ENCODE measurements around the gene WDR82.

The WDR82 gene

DNA sequence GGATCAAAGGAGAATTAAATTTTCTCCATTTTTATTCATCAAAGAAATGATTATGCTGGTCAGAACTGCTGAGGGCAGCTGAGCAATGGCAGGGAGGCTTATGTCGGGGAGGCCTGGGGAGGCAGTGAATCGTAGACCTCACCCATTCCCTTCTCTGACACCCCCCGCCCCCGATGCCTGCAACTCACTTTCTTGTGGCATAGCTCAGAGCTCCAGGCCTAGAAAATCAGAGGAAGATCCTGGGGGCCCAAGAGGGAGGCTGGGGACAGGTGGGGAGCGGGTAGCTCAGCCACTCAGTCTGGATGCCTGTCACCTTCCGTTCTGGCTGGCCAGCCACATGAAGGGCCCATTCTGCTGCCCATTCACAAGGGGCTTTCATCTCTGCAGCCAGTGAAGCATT, 36.6 kb upstream of the WDR82 start:
- no peak for DNase-seq (ENCODE audit: low read depth)
- TF ChIP-seq, protein P1, sequence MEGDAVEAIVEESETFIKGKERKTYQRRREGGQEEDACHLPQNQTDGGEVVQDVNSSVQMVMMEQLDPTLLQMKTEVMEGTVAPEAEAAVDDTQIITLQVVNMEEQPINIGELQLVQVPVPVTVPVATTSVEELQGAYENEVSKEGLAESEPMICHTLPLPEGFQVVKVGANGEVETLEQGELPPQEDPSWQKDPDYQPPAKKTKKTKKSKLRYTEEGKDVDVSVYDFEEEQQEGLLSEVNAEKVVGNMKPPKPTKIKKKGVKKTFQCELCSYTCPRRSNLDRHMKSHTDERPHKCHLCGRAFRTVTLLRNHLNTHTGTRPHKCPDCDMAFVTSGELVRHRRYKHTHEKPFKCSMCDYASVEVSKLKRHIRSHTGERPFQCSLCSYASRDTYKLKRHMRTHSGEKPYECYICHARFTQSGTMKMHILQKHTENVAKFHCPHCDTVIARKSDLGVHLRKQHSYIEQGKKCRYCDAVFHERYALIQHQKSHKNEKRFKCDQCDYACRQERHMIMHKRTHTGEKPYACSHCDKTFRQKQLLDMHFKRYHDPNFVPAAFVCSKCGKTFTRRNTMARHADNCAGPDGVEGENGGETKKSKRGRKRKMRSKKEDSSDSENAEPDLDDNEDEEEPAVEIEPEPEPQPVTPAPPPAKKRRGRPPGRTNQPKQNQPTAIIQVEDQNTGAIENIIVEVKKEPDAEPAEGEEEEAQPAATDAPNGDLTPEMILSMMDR (conservative IDR thresholded peaks at IDR 0.05; ENCODE audit: low read depth, low read length), result no peak
- H3K4me3 ChIP-seq (ENCODE audit: low read length), result no peak overlapping the region

DNA sequence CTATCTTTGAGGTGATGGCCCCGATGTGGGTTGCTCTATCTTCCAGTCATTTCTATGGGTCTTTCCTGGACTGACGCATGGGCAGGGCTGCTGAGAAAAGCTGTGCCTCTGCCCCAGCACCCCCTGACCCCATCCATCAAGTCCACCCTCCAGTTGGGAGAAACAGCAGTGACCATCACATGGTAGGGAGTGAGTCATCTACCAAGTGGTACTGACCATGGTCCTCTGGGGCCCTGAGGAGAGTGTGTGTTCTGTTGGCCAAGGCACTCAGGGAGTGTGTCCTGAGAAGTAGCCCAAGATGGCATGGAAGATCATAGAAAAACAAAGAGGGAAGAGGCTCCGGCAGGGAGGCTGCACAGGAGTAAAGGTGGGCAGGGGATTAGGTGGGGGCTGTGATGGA, 36.0 kb upstream of the WDR82 start:
- H3K4me3 ChIP-seq (ENCODE audit: low read length), result no peak overlapping the region
- DNase-seq (ENCODE audit: low read depth), result no peak
- TF ChIP-seq, protein P1 (conservative IDR thresholded peaks at IDR 0.05; ENCODE audit: low read depth, low read length), result no peak

DNA sequence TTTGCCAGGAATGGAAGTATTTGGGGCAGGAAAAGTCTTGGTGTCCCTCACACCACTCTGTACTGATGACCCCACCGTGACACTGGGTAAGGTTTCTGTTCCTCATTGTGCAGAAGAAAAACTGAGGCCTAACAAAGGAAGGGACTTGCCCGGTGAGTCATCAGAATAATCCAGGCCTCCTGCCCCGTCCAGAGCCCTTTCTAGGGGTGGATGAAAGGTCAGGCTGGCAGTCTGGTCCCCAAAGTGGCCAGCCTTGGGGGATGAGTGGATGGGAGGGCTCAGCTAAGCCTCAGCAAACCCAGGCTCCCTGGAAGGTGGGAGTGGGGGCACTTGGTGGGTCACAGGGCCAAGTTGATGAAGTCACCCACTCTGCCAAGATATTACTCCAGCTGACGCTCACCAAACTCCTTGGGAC, 35.3 kb upstream of the WDR82 start:
- peak; percentile 43 for DNase-seq (ENCODE audit: low read depth)
- TF ChIP-seq, protein P1 (conservative IDR thresholded peaks at IDR 0.05; ENCODE audit: low read depth, low read length), result no peak
- H3K4me3 ChIP-seq (ENCODE audit: low read length), result no peak overlapping the region

DNA sequence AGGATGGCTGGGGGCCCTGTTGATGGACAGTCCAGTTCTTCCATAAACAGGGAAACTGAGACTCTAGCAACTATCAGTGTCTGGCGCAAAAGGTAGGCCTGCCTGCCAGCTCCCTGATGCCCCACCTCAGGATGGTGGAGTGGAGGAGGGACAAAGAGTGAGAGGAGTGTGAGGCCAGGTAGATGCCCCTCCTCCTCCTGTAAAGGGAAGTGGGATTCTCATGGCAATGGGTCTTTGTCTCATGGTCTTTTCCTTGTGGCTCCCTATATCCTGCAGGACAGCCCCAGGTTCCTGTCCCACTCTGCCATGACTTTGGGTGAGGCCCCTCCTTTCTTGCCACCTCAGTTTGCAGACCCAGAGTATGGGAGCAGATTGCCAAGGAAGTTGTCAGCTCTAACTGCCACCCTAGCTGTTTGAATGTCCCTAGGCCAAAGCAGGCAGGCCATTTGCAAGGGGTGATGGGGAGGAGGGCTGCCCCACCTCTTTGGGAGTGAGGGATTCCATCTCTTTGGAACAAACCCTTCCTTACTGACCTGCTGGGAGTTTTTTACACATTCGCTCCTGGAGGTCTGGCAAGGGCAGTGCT, 34.8 kb upstream of the WDR82 start:
- DNase-seq (ENCODE audit: low read depth), result no peak
- no peak overlapping the region for H3K4me3 ChIP-seq (ENCODE audit: low read length)
- TF ChIP-seq, protein P1 (conservative IDR thresholded peaks at IDR 0.05; ENCODE audit: low read depth, low read length), result no peak

DNA sequence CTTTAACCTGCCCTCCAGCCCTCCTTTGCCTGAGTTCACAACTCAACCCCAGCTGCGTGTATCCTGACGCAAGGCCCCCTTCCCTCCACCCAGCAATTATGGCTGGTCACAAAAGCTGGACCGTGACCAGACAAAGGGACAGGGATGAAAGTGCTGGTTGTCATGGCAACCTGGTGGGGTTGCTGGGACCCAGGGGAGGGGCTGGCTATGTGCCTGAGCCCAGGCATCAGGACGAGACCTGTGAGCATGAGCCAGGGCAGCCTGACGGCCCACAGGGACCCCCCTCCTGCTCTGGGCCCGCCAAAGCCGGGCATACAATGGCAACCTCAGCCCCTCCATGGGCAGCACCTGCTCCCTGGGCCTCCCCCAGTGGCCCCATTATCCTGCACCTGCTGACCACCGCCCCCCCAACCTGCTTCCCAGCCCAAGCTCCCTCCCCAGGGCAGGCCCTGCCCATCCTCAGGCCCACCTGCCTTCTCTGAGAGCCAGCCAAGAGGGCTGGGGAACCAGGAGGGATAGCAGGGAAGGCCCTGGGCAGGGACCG, 33.2 kb upstream of the WDR82 start:
- TF ChIP-seq, protein P1 (conservative IDR thresholded peaks at IDR 0.05; ENCODE audit: low read depth, low read length), result no peak
- no peak overlapping the region for H3K4me3 ChIP-seq (ENCODE audit: low read length)
- DNase-seq (ENCODE audit: low read depth), result no peak

DNA sequence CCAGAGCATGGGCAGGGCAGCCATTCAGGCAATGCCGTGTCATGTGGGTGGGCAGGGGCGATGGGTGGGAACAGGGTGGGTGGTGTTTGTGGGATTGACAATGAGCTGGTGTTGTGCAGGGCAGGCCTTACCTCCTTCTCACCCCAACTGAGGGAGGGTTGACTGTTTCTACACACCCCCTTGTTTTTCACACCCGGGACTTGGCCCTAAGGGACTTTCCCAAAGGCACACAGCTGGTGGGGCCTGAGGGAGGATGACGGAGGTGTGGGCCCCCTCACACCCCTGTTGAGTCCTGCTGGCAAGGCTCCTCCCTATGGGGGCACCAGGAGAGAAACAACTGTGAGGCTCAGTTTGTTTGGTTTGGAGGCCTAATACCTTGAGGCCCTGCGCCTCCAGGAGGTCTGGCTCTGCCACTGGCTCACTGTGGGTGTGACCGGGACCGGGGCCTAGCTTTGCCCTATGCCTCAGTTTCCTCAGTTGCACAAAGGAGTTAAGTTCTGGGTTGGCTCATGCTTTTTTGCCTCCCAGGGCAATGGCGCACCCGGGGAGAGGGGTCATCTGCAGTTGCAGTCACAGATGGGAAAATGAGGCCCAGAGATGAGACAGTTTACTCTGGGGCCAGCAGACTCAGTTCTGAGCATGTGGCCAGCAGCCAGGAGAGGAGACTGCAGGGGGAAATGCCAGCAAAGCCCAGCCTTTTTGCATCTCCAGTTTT, 32.6 kb upstream of the WDR82 start:
- DNase-seq (ENCODE audit: low read depth), result no peak
- no peak overlapping the region for H3K4me3 ChIP-seq (ENCODE audit: low read length)
- TF ChIP-seq, protein P1 (conservative IDR thresholded peaks at IDR 0.05; ENCODE audit: low read depth, low read length), result no peak

DNA sequence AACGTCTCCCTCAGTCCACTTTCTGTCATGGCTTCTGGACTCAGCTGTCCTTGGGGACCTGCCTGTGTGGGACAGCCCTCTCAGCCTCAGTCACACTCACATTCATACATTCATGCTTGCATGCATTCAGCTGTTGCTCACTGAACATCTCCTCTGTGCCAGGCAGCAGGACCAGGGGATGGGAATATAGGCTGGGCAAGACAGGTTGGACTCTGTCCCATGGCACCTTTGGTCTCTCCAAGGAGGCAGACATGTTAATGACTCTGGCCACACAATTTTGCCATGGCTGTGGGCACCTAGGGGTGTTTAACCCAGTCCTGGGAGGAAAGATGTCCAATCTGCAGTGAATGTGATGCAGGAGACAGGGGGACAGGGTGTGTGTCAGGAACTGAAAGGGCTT, 29.9 kb upstream of the WDR82 start:
- H3K4me3 ChIP-seq (ENCODE audit: low read length), result no peak overlapping the region
- DNase-seq (ENCODE audit: low read depth), result no peak
- TF ChIP-seq, protein P1 (conservative IDR thresholded peaks at IDR 0.05; ENCODE audit: low read depth, low read length), result no peak

Data from retinal pigment epithelial cell (primary cell).